AG04450 (cell line): ENCODE data around the gene KRTAP19-1. TPM values are rescaled to one million over a fixed set of nuclear protein-coding genes. Genes with fewer than 3 reads are reported as not detected.

Experiments used
- CTCF ChIA-PET: fragments of 300-600, 350-600 bp; formaldehyde crosslinking; extraction: SDS; loops from one replicate; lab custom pipeline; 2022; ENCODE audit warnings: antibody characterized with exemption, inconsistent platforms; lab: Charles Lee
- POLR2A ChIA-PET: fragments of 350-600 bp; formaldehyde crosslinking; extraction: SDS; loops from one replicate; lab custom pipeline; 2021; ENCODE audit warnings: antibody characterized with exemption, inconsistent platforms; lab: Yijun Ruan, JAX
- DNase-seq: peaks from one replicate; pipeline ENCODE4 v3.0.0-alpha.2; 2011; ENCODE audit warnings: low read depth, low spot score
- H3K27ac ChIP-seq: one replicate; pipeline ENCODE4 v1.5.1; 2012; ENCODE audit warnings: low read depth, low read length, control low read depth
- H3K27me3 ChIP-seq: one replicate; pipeline ENCODE4 v1.6.0; 2012; ENCODE audit warnings: low read length; ENCODE audit not compliant: control insufficient read depth, insufficient read depth
- H3K4me3 ChIP-seq: 2 replicates; pipeline ENCODE4 v1.5.1; 2011; ENCODE audit warnings: mild to moderate bottlenecking, low read depth, low read length, control low read depth
- H3K9me3 ChIP-seq: 2 replicates; pipeline ENCODE4 v1.5.1; 2012; ENCODE audit warnings: low read length; ENCODE audit not compliant: control insufficient read depth, insufficient read depth
- CTCF ChIP-seq: IDR thresholded peaks from 2 replicates; pipeline ENCODE4 v1.5.1; 2011; ENCODE audit warnings: low read depth, low read length, control low read depth, inconsistent platforms
- polyA plus RNA-seq: library from polyadenylated mRNA; depleted of rRNA; stranded (reverse); fragments of >200 nt; gene quantifications from 2 replicates; pipeline ENCODE4 v1.2.3, GENCODE V29; 2011; rRNA removed
- small RNA-seq: library from RNA; depleted of rRNA; stranded (forward); fragments of <200 nt; gene quantifications from one replicate; pipeline ENCODE3, GENCODE V24; 2012; ENCODE audit warnings: low read depth; ENCODE audit not compliant: insufficient read length

KRTAP19-1 gene
- polyA plus RNA-seq, 1 experiment: not detected

- Histone ChIP-seq H3K4me3 (no peak overlapping the region), H3K27me3 (no peaks in the 10 kb centered on the region), H3K9me3 (peaks cover 12% of the 10 kb centered on the region), H3K27ac (no peak overlapping the region)
- POLR2A ChIA-PET: no interaction called here
- no peak for DNase-seq
- CTCF ChIA-PET: no interaction called here
- no peak for TF ChIP-seq CTCF
Observed at GRCh38 chr21:30434033-30434631, 46.0 kb downstream of the KRTAP19-1 start.

- H3K9me3 ChIP-seq: peaks cover 20% of the 10 kb centered on the region
- no peak for DNase-seq
- POLR2A ChIA-PET: no interaction called here
- no peak for TF ChIP-seq CTCF
- H3K27ac ChIP-seq: no peak within 1 kb of the TSS
- H3K4me3 ChIP-seq: no peak within 1 kb of the TSS
- no peaks in the 10 kb centered on the region for H3K27me3 ChIP-seq
- CTCF ChIA-PET: no interaction called here
Observed at GRCh38 chr21:30430170-30430655, 50.0 kb downstream of the KRTAP19-1 start, which contains the start of gene KRTAP13-4. TSS of gene KRTAP13-4 (plus strand) at chr21:30430220. CDS start at chr21:30430276, 56 bp downstream.

Small RNA genes within 50 kb of the gene (small RNA-seq; reads per million reads assigned to genes)
- not detected for gene AP000567.1
- not detected for gene KRTAP19-10P
- gene KRTAP19-9P: not detected

Other genes with a start within 250 kb of the KRTAP19-1 start
- gene KRTAP24-1, start 197.4 kb downstream of the KRTAP19-1 start, polyA plus RNA-seq: not detected in 2 replicates
- not detected in 2 replicates for gene KRTAP25-1, start 190.9 kb downstream of the KRTAP19-1 start, polyA plus RNA-seq
- gene KRTAP26-1, start 160.1 kb downstream of the KRTAP19-1 start, polyA plus RNA-seq: not detected in 2 replicates
- not detected in 2 replicates for gene KRTAP27-1, start 142.7 kb downstream of the KRTAP19-1 start, polyA plus RNA-seq
- gene KRTAP23-1, start 131.8 kb downstream of the KRTAP19-1 start, polyA plus RNA-seq: not detected in 2 replicates
- not detected in 2 replicates for gene KRTAP13-2, start 108.1 kb downstream of the KRTAP19-1 start, polyA plus RNA-seq
- not detected in 2 replicates for gene KRTAP13-1, start 84.3 kb downstream of the KRTAP19-1 start, polyA plus RNA-seq
- gene KRTAP13-3, start 54.4 kb downstream of the KRTAP19-1 start, polyA plus RNA-seq: not detected in 2 replicates
- gene KRTAP13-4, start 50.1 kb downstream of the KRTAP19-1 start, polyA plus RNA-seq: not detected in 2 replicates
- gene KRTAP15-1, start 40.1 kb downstream of the KRTAP19-1 start, polyA plus RNA-seq: not detected in 2 replicates
- gene KRTAP19-2, start 7.1 kb upstream of the KRTAP19-1 start, polyA plus RNA-seq: not detected in 2 replicates
- not detected in 2 replicates for gene KRTAP19-3, start 11.6 kb upstream of the KRTAP19-1 start, polyA plus RNA-seq
- not detected in 2 replicates for gene KRTAP19-4, start 16.8 kb upstream of the KRTAP19-1 start, polyA plus RNA-seq
- gene KRTAP19-5, start 21.8 kb upstream of the KRTAP19-1 start, polyA plus RNA-seq: not detected in 2 replicates
- not detected in 2 replicates for gene KRTAP19-6, start 61.5 kb upstream of the KRTAP19-1 start, polyA plus RNA-seq
- not detected in 2 replicates for gene KRTAP19-7, start 80.9 kb upstream of the KRTAP19-1 start, polyA plus RNA-seq
- not detected in 2 replicates for gene KRTAP22-2, start 110.0 kb upstream of the KRTAP19-1 start, polyA plus RNA-seq
- not detected in 2 replicates for gene KRTAP6-3, start 112.1 kb upstream of the KRTAP19-1 start, polyA plus RNA-seq
- gene KRTAP6-2, start 118.5 kb upstream of the KRTAP19-1 start, polyA plus RNA-seq: not detected in 2 replicates
- gene KRTAP22-1, start 120.7 kb upstream of the KRTAP19-1 start, polyA plus RNA-seq: not detected in 2 replicates
- gene KRTAP6-1, start 133.6 kb upstream of the KRTAP19-1 start, polyA plus RNA-seq: not detected in 2 replicates
- not detected in 2 replicates for gene KRTAP20-1, start 136.1 kb upstream of the KRTAP19-1 start, polyA plus RNA-seq
- not detected in 2 replicates for gene KRTAP20-4, start 140.3 kb upstream of the KRTAP19-1 start, polyA plus RNA-seq
- not detected in 2 replicates for gene KRTAP20-2, start 154.8 kb upstream of the KRTAP19-1 start, polyA plus RNA-seq
- not detected in 2 replicates for gene KRTAP20-3, start 162.5 kb upstream of the KRTAP19-1 start, polyA plus RNA-seq
- not detected in 2 replicates for gene KRTAP21-3, start 238.4 kb upstream of the KRTAP19-1 start, polyA plus RNA-seq